WTC11 (cell line): ENCODE results near the gene SEPSECS. TPM values are rescaled to one million over a fixed set of nuclear protein-coding genes. Genes with fewer than 3 reads are reported as not detected.

ENCODE experiments used
- ATAC-seq: fragments of 200-7000 bp; cut with Tn5 transposase; 2 replicates; pipeline ENCODE4 v1.10.0; 2021; ENCODE audit warnings: mild to moderate bottlenecking, moderate library complexity
- CTCF ChIA-PET: fragments of 300-600 bp; sonication (Branson Sonifier 250); formaldehyde crosslinking; loops from one replicate; lab custom pipeline; 2021; ENCODE audit warnings: antibody characterized with exemption; lab: Charles Lee
- POLR2A ChIA-PET: fragments of 350-600 bp; sonication (Branson Sonifier 250); formaldehyde crosslinking; loops from one replicate; lab custom pipeline; 2021; ENCODE audit warnings: antibody characterized with exemption; lab: Charles Lee
- DNase-seq: peaks from one replicate; pipeline ENCODE4 v3.0.0; 2021; ENCODE audit warnings: low spot score
- H3K27ac Mint-ChIP-seq: 2 replicates; pipeline ENCODE4 v1.8.0; 2021; ENCODE audit warnings: mixed read lengths
- H3K27me3 Mint-ChIP-seq: 2 replicates; pipeline ENCODE4 v1.8.0; 2021; ENCODE audit warnings: low read depth, mild to moderate bottlenecking, moderate library complexity, mixed read lengths
- H3K36me3 Mint-ChIP-seq: 2 replicates; pipeline ENCODE4 v1.8.0; 2021; ENCODE audit warnings: mixed read lengths
- H3K4me1 Mint-ChIP-seq: 2 replicates; pipeline ENCODE4 v1.8.0; 2022; ENCODE audit warnings: mixed read lengths
- H3K4me3 Mint-ChIP-seq: 2 replicates; pipeline ENCODE4 v1.8.0; 2021; ENCODE audit warnings: mild to moderate bottlenecking, moderate library complexity, mixed read lengths
- H3K9me3 Mint-ChIP-seq: 2 replicates; pipeline ENCODE4 v1.8.0; 2021; ENCODE audit warnings: mixed read lengths
- AFF4 ChIP-seq: sonication (generic); formaldehyde crosslinking; IDR thresholded peaks from 2 replicates; pipeline ENCODE4 v1.8.1; 2023; ENCODE audit warnings: mild to moderate bottlenecking, missing genetic modification reagents, borderline replicate concordance
- FOXP4 ChIP-seq: sonication (generic); formaldehyde crosslinking; IDR thresholded peaks from 2 replicates; pipeline ENCODE4 v1.8.0; 2022; ENCODE audit warnings: mild to moderate bottlenecking, missing genetic modification reagents
- KAT7 ChIP-seq: sonication (generic); formaldehyde crosslinking; IDR thresholded peaks from 2 replicates; pipeline ENCODE4 v1.8.1; 2023; ENCODE audit warnings: missing genetic modification reagents, mild to moderate bottlenecking, borderline replicate concordance
- MLX ChIP-seq: sonication (generic); formaldehyde crosslinking; IDR thresholded peaks from 2 replicates; pipeline ENCODE4 v1.8.1; 2023; ENCODE audit warnings: mild to moderate bottlenecking, missing genetic modification reagents, moderate library complexity
- NFE2L1 ChIP-seq: sonication (generic); formaldehyde crosslinking; IDR thresholded peaks from 2 replicates; pipeline ENCODE4 v1.8.1; 2023; ENCODE audit warnings: missing genetic modification reagents
- OVOL2 ChIP-seq: fragments of 250-450 bp; sonication (Bioruptor Pico); IDR thresholded peaks from 2 replicates; pipeline ENCODE4 v1.9.0; 2021; ENCODE audit warnings: mild to moderate bottlenecking, borderline replicate concordance
- PREB ChIP-seq: sonication (generic); formaldehyde crosslinking; IDR thresholded peaks from 2 replicates; pipeline ENCODE4 v1.8.1; 2022; ENCODE audit warnings: mild to moderate bottlenecking, missing genetic modification reagents, moderate library complexity, borderline replicate concordance
- SOX15 ChIP-seq: fragments of 250-450 bp; sonication (Bioruptor Pico); IDR thresholded peaks from 2 replicates; pipeline ENCODE4 v1.9.0; 2021; ENCODE audit warnings: mild to moderate bottlenecking
- ZBTB21 ChIP-seq: sonication (generic); formaldehyde crosslinking; IDR thresholded peaks from 2 replicates; pipeline ENCODE4 v1.8.1; 2023; ENCODE audit warnings: mild to moderate bottlenecking, missing genetic modification reagents, borderline replicate concordance
- ZNF317 ChIP-seq: sonication (generic); formaldehyde crosslinking; IDR thresholded peaks from 2 replicates; pipeline ENCODE4 v1.8.1; 2023; ENCODE audit warnings: low read depth, mild to moderate bottlenecking, moderate library complexity, missing genetic modification reagents, borderline replicate concordance
- total RNA-seq: library from RNA; stranded (reverse); gene quantifications from 3 replicates; pipeline ENCODE4 v1.2.3, GENCODE V29; 2021
- TF ChIP-seq, protein P1 (sequence below): sonication (generic); formaldehyde crosslinking; conservative IDR thresholded peaks from 2 replicates; pipeline ENCODE4 v1.8.1; 2023; ENCODE audit warnings: mild to moderate bottlenecking, low read depth, missing genetic modification reagents, moderate library complexity
- TF ChIP-seq, protein P2 (sequence below): fragments of 200-600 bp; IDR thresholded peaks from 2 replicates; pipeline ENCODE4 v1.8.0; 2022; ENCODE audit warnings: antibody characterized with exemption
- TF ChIP-seq, protein P3 (sequence below): sonication (generic); formaldehyde crosslinking; IDR thresholded peaks from 2 replicates; pipeline ENCODE4 v1.8.0; 2023; ENCODE audit warnings: missing genetic modification reagents, mild to moderate bottlenecking, borderline replicate concordance

SEPSECS gene
- total RNA-seq, 1 experiment from 2014 or later: 6.2 TPM

DNA sequence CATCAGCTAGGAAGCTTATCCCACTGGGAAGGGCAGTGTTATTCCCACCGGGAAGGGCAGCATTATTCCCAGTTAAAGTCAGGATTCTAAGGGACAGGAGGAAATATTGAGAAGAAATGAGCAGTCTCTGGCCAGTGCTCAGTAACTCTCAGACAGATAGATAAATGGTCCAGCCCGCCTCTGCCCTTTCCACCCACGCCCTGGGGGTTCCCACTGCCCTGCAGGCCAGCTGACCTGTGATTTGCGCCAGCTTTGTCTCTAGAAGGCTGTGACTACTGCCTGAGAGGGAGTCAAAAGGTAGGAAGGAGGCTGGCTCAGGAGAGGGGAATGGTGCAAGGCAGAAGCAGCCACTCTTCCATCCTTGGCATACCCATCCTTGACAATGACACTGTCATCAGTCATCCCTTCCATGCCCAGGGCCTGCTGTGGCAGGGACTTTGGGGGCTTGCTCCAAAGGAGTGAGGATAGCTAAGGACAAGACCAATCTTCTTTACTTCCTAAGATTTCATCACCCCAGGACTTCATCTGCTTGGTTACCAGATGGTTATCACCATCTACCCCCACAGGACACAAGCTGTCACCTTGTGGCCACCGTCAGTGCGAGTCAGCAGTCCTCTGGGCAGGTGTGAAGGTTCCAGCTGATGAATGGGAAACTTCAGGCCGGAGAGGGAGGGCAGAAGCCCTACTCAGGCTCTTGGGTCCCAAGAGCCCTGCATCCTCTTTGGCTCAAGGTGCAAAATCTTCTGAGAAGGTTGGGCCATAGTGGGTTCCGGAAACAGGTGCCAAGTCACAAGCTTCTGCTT, 49.5 kb downstream of the SEPSECS start (continued):
- TF ChIP-seq, protein P1, sequence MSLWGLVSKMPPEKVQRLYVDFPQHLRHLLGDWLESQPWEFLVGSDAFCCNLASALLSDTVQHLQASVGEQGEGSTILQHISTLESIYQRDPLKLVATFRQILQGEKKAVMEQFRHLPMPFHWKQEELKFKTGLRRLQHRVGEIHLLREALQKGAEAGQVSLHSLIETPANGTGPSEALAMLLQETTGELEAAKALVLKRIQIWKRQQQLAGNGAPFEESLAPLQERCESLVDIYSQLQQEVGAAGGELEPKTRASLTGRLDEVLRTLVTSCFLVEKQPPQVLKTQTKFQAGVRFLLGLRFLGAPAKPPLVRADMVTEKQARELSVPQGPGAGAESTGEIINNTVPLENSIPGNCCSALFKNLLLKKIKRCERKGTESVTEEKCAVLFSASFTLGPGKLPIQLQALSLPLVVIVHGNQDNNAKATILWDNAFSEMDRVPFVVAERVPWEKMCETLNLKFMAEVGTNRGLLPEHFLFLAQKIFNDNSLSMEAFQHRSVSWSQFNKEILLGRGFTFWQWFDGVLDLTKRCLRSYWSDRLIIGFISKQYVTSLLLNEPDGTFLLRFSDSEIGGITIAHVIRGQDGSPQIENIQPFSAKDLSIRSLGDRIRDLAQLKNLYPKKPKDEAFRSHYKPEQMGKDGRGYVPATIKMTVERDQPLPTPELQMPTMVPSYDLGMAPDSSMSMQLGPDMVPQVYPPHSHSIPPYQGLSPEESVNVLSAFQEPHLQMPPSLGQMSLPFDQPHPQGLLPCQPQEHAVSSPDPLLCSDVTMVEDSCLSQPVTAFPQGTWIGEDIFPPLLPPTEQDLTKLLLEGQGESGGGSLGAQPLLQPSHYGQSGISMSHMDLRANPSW (CRISPR knock-in tag): no peak
- TF ChIP-seq, protein P2, sequence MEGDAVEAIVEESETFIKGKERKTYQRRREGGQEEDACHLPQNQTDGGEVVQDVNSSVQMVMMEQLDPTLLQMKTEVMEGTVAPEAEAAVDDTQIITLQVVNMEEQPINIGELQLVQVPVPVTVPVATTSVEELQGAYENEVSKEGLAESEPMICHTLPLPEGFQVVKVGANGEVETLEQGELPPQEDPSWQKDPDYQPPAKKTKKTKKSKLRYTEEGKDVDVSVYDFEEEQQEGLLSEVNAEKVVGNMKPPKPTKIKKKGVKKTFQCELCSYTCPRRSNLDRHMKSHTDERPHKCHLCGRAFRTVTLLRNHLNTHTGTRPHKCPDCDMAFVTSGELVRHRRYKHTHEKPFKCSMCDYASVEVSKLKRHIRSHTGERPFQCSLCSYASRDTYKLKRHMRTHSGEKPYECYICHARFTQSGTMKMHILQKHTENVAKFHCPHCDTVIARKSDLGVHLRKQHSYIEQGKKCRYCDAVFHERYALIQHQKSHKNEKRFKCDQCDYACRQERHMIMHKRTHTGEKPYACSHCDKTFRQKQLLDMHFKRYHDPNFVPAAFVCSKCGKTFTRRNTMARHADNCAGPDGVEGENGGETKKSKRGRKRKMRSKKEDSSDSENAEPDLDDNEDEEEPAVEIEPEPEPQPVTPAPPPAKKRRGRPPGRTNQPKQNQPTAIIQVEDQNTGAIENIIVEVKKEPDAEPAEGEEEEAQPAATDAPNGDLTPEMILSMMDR: no peak

- DNase-seq (no peak), ATAC-seq (no peak)
- Mint-ChIP-seq H3K36me3 (no peaks in the 10 kb centered on the region), H3K4me3 (no peak overlapping the region)
- POLR2A ChIA-PET: interaction anchor here (0.7 kb wide), 1 partner anchor 111 kb away, joined by 4 read pairs; no protein-coding TSS in a partner anchor
- no peak for TF ChIP-seq ZBTB21
- TF ChIP-seq, protein P3, sequence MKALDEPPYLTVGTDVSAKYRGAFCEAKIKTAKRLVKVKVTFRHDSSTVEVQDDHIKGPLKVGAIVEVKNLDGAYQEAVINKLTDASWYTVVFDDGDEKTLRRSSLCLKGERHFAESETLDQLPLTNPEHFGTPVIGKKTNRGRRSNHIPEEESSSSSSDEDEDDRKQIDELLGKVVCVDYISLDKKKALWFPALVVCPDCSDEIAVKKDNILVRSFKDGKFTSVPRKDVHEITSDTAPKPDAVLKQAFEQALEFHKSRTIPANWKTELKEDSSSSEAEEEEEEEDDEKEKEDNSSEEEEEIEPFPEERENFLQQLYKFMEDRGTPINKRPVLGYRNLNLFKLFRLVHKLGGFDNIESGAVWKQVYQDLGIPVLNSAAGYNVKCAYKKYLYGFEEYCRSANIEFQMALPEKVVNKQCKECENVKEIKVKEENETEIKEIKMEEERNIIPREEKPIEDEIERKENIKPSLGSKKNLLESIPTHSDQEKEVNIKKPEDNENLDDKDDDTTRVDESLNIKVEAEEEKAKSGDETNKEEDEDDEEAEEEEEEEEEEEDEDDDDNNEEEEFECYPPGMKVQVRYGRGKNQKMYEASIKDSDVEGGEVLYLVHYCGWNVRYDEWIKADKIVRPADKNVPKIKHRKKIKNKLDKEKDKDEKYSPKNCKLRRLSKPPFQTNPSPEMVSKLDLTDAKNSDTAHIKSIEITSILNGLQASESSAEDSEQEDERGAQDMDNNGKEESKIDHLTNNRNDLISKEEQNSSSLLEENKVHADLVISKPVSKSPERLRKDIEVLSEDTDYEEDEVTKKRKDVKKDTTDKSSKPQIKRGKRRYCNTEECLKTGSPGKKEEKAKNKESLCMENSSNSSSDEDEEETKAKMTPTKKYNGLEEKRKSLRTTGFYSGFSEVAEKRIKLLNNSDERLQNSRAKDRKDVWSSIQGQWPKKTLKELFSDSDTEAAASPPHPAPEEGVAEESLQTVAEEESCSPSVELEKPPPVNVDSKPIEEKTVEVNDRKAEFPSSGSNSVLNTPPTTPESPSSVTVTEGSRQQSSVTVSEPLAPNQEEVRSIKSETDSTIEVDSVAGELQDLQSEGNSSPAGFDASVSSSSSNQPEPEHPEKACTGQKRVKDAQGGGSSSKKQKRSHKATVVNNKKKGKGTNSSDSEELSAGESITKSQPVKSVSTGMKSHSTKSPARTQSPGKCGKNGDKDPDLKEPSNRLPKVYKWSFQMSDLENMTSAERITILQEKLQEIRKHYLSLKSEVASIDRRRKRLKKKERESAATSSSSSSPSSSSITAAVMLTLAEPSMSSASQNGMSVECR (CRISPR knock-in tag): no peak
- TF ChIP-seq, all 79 proteins: peak for 0
- CTCF ChIA-PET: no interaction called here
- no peak overlapping the region for H3K27ac Mint-ChIP-seq
- H3K27me3 Mint-ChIP-seq: no peaks in the 10 kb centered on the region; the same call in none of the 2 replicates
- H3K9me3 Mint-ChIP-seq: peaks cover 4% of the 10 kb centered on the region; the same call in 1 of the 2 replicates
- H3K4me1 Mint-ChIP-seq: peaks cover 3% of the 10 kb centered on the region; the same call in 1 of the 2 replicates
These were observed 50.7 kb downstream of the SEPSECS start for GRCh38 chr4:25109511-25109910.

DNA sequence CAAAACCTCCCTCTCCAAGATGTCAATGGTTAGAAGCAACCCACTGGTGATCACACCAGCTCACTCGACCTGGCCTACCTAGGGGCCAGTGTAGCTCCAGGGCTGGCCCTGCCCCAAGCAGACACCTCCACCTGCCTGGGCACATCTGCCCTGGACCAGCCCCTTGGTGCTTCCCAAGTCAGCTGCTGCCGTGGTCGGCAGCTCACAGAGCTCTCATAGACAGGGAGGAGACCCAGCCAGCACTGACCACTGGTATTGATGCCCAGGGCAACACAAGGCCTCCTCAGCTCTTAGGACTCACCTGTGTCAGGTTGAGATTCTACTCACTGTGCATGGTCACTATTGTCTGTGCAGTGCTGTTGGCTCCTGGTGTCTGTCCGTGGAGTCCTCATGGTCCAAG, 51.7 kb downstream of the SEPSECS start:
- POLR2A ChIA-PET: no interaction called here
- H3K4me3 Mint-ChIP-seq: no peak overlapping the region
- no peaks in the 10 kb centered on the region; the same call in none of the 2 replicates for H3K27me3 Mint-ChIP-seq
- peaks cover 4% of the 10 kb centered on the region; the same call in 1 of the 2 replicates for H3K9me3 Mint-ChIP-seq
- H3K27ac Mint-ChIP-seq: no peak overlapping the region
- no peak for DNase-seq
- no peaks in the 10 kb centered on the region for H3K36me3 Mint-ChIP-seq
- CTCF ChIA-PET: no interaction called here
- ATAC-seq: no peak
- H3K4me1 Mint-ChIP-seq: peaks cover 2% of the 10 kb centered on the region; the same call in 1 of the 2 replicates
- TF ChIP-seq KAT7: no peak
- no peak for TF ChIP-seq MLX (CRISPR knock-in tag)
- TF ChIP-seq AFF4: no peak
- no peak for TF ChIP-seq OVOL2 (CRISPR knock-in tag)
- TF ChIP-seq SOX15 (CRISPR knock-in tag): no peak
- no peak for TF ChIP-seq FOXP4 (CRISPR knock-in tag)
- TF ChIP-seq NFE2L1 (CRISPR knock-in tag): no peak
- TF ChIP-seq ZNF317 (CRISPR knock-in tag): no peak
- no peak for TF ChIP-seq PREB (CRISPR knock-in tag)
